Measurements from ENCODE around the gene RFX4.
"Not testable (repeated sequence)": the region's sequence is repeated elsewhere in the genome, so short reads cannot be mapped to it uniquely, and the experiment has no call there.

RFX4 gene

GRCh38 chr12:106594447-106594846, 11.6 kb downstream of the RFX4 start:
- no peak for DNase-seq

- DNase-seq = no peak
These were observed 12.5 kb downstream of the RFX4 start for GRCh38 chr12:106595268-106595667.

- no peak for DNase-seq
These were observed 15.2 kb downstream of the RFX4 start for GRCh38 chr12:106598003-106598402.

DNA sequence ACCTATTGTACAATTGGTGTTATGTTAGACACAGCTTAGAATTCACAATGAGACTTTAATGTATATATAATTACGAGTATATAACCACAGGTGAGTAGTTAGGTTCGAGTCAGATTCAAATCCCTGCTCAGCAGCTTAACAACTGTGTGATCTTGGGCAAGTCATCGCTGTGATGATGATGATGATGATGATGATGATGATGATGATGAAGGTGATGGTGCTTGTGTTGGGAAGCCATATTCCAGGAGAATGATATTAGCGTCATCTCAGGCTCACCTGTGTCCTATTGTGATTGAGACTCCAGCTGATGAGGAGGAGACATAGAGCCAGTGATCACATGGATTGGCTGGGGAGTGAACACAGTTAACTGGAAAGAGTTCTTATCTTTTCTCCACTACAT, 16.5 kb downstream of the RFX4 start:
- DNase-seq = no peak

- no peak for DNase-seq
These were observed 17.7 kb downstream of the RFX4 start for GRCh38 chr12:106600503-106600902.

DNA sequence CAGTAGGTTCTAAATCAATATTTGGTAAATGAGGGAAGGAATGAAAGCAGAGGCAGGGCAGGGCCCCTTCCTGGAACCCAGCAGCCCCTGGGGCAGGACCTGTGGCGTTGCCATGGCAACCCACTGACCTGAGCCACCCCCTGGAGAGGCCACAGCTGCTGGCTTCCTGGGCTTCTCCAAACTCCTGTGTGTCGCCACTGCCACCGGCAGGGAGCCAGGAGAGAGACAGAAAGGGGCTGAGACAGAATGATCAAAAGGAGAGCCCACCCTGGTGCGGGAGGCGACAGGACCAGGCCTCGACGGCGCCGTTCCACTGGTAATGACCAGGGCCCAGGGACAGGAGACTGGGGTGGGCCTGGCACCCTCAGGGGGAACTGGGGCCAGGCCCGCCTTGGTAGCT, 18.2 kb downstream of the RFX4 start:
- no peak for DNase-seq

- no peak for DNase-seq
These were observed 18.7 kb downstream of the RFX4 start for GRCh38 chr12:106601496-106601895.

DNA sequence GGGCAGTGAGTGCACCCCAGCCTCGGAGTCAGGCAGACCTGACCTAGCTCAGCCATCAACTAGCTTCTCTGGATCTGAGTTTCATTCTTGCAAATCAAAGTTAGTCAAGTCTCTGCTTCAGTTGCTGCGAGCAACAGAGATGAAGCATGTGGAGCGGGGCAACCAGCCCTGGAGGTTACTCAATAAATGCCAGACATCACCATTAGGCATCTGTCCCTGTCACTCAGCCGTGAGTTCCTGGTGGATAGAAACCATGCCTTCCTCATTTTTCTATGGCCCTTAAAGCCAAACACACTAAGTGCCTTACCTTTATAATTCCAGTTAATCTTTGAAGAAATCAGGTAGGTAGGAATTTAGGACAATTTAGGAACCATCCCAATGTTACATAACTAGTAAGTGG, 19.3 kb downstream of the RFX4 start:
- DNase-seq = no peak

GRCh38 chr12:106605254-106605653, 22.4 kb downstream of the RFX4 start:
- DNase-seq = no peak

- DNase-seq = not testable (repeated sequence)
These were observed 37.8 kb downstream of the RFX4 start for GRCh38 chr12:106620588-106620987.

DNA sequence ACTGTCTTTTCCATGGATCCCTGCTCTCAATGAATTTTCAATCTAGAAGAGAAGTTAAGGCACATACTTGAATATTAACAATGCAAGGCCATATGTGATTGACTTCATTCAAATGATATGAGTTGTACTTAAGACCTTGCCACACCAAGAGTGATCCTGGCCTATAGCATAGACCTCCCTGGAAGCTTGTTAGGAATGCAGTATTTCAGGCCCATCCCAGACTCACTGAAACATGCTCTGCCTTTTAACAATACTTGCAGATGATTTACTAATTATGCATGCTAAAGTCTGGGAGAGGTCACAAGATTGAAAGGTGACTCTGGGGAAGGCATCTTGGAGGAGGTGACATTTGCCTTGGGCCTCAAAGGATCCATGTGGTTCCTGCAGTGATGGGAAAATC, 43.2 kb downstream of the RFX4 start:
- no peak for DNase-seq

- DNase-seq = peak; percentile 27
These were observed 47.2 kb downstream of the RFX4 start for GRCh38 chr12:106629797-106630659.

DNA sequence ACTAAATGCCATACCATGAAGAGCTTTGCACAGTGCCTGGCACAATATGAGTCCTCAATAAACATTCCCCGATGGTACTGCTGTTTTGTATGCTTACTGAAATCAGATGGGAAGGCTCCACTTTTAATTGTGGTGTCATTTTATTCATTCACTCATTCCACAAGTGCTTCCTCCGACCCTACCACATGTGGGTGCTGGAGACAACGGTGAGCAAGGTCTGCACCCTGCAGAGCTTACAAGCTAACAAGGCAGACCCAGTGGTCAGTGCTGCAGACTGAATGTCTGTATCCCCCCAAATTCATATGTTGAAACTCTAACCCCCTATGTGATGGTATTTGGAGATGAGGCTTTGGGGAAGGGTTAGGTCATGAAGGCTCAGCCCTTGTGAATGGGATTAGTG, 48.3 kb downstream of the RFX4 start:
- DNase-seq = no peak

- no peak for DNase-seq
These were observed 49.0 kb downstream of the RFX4 start for GRCh38 chr12:106631797-106632196.

DNA sequence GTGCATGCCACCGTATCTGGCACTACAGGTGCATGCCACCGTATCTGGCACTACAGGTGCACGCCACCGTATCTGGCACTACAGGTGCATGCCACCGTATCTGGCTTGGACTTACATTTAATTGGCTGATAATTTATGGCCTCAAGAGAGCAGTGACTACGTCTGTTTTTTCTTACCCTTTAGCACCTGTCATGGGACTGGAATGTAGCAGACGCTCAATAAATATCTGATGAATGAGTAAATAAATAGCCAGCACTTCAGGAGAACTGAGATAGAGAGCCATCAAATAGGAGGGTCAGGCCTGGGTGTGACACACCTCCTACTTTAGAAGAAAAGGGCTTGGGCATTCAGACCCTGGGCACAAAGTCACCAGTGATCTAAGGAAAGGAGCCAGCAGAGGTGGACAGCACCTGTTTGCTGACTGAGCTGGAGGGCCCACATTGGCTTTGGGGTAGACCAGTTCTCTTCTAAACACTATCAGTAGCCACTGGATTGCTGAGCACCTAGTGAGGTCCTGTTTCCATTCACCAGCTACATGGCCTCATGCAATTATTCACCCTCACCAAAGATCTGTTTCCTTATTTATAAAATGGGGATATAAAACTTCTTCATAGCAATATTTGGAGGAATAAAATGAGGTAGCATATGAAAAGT, 50.1 kb downstream of the RFX4 start:
- DNase-seq = no peak

- DNase-seq = no peak
These were observed 50.6 kb downstream of the RFX4 start for GRCh38 chr12:106633451-106633823.

- no peak for DNase-seq
These were observed 51.4 kb downstream of the RFX4 start for GRCh38 chr12:106634206-106634605.

DNA sequence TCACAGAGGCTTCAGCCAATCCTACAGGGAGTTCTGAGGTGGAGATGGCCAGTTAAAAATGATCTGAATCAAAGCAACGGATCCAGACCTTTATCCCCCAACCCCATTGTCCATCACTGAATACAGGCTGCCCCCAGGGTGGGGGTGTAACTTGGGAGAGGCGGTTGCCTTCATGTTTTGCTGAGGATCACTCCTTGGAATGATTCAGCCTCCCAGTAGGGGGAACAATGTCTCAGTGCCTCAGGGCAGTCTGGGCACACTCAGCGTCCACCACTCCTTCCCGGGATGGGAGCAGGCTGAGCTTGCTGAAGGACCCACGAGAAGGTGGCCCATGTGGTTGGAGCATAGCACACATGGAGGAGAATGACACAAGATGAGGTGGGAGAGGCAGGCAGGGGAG, 60.2 kb downstream of the RFX4 start:
- no peak for DNase-seq

DNA sequence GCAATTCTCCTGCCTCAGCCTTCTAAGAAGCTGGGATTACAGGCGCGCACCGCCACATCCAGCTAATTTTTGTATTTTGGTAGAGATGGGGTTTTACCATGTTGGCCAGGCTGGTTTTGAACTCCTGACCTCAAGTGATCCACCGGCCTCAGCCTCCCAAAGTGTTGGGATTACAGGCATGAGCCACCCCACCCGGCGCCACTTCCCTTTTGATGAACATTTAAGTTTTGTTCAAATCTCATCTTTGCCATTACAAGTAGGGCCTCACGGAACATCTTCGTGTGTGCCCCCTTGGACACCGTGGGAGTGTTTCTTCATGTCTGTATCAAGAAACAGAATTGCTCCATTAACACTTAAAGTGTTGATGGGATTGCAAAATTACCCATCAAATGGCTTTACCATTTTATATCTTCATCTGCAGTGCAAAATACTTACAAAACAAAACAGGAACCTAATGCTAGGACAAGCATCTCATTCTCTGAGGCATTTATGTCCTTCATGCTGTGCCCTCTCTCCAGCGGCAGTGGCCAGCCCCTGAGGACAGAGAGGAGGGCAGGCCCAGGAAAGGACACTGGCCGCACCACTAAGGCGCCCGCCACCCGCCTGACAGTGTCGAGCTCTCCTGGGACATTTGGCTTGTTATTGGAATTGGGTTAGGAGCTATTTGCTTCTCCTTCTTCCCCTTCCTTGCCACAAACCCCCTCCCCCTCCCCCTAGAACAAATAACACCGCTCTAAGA, 61.7 kb downstream of the RFX4 start:
- no peak for DNase-seq

DNA sequence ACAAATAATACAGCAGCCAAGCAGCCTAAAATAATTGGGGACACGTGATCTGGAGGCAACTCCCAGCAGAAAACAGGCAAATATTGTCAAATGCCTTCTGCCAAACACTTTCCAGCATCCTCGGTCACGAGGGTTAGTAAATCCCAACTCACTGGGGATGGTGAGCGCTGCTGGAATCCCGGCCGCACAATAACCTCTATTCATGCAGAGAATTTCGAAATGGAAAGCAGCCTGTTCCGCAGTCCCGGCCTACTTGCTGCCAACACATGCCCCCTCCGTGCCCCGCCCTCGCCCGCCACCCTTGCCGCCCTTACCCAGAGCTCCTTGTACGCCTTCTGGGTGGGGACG, 62.2 kb downstream of the RFX4 start:
- peak; percentile 52 for DNase-seq

DNA sequence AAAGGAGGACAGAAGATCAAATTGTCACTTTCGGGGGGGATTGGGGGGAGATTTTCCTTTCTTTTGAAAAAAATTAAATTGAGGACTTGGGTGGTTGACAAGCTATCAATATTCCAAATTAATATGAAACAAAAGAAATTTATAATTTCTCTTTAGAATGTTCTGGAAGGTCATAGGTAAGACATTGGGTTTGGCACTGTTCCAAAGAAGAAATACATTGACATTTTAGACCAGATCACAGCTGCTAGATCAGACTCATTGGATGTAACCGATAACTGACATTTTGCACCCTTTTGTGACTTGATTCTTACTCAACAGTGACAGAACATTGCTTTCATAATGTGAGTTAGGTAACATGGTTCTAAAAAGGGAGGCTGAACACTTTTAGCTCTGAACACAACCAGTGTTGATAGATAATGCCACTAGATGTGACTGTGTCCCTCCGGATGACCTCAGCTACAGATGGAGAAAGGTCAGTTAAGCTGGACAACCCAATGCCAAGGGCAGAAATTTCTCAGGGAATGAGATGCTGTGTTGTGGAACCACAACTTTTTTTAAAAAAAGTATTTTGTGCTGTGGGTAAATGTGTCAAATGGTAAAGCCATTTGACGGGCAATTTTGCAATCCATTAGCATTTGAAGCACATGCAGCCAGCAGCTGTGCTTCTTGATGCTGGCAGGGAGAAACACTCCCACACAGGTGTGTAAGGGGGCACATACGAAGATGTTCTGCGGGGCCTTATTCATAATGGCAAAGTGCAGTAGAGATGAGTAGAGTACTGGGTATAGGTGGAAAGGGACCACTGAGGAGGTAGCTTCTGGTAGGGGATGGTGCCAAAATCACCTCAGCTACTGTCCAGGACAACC, 62.9 kb downstream of the RFX4 start:
- DNase-seq = no peak

DNA sequence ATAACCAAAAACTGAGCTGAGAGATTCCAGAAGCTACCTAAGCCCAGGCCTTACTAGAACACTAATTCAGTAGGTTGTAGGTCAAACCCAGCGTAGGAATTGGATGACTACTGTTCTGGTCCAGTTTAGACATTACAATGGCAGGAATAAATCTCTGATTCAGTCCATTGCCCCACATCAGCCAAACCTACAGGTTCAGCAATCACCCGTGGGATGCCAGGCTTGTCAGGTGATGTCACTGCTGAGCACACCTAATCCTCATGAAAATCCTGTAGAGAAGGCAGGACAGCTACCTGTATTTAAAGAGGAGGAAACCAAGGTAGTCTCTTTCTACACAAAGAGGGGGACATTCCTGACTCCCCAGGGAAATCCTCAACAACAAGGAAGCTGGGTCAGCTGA, 63.7 kb downstream of the RFX4 start:
- DNase-seq = no peak
